22Rv1 (cell line): ENCODE data around the gene GABBR2.

Experiments used
- H3K27ac ChIP-seq: fragments of 450-650 bp; 2 replicates; pipeline ENCODE4 v1.5.1; 2017
- CTCF ChIP-seq: fragments of 450-650 bp; IDR thresholded peaks from 2 replicates; pipeline ENCODE4 v1.5.1; 2017; ENCODE audit warnings: mild to moderate bottlenecking
- ZFX ChIP-seq: fragments of 450-650 bp; IDR thresholded peaks from 2 replicates; pipeline ENCODE4 v1.6.1; 2017; ENCODE audit warnings: antibody characterized with exemption, borderline replicate concordance

GABBR2 gene

DNA sequence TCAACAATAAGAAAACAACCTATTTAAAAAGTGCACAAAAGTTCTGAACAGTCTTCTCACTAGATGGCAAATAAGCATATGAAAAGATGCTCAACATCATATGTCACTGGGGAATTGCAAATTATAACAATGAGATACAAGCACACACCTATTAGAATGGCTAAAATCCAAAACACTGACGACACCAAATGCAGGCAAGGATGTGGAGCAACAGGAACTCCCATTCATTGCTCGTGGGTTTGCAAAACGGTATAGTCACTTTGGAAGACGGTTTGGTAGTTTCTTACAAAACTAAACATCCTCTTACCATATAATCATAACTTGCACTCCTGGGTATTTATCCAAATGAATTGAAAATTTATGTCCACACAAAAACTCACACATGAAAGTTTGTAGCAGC, 352.4 kb downstream of the GABBR2 start:
- no peak for TF ChIP-seq ZFX
- TF ChIP-seq CTCF = no peak
- H3K27ac ChIP-seq = no peak overlapping the region

- TF ChIP-seq ZFX (no peak), CTCF (no peak)
- no peak overlapping the region for H3K27ac ChIP-seq
Observed at GRCh38 chr9:98351370-98351769, 357.4 kb downstream of the GABBR2 start.

DNA sequence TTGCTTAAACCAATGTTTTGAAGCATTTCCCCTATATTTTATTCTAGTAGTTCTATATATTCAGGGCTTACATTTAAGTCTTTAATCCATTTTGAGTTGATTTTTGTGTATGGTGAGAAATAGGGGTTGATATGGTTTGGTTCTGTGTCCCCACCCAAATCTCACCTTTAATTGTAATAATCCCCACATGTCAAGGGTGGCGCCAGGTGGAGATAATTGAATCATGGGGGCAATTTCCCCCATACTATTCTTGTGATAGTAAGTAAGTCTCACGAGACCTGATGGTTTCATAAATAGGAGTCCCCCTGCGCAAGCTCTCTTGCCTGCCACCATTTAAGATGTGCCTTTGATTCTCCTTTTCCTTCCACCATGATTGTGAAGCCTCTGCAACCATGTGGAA, 361.1 kb downstream of the GABBR2 start:
- TF ChIP-seq ZFX = no peak
- TF ChIP-seq CTCF = no peak
- H3K27ac ChIP-seq = no peak overlapping the region

DNA sequence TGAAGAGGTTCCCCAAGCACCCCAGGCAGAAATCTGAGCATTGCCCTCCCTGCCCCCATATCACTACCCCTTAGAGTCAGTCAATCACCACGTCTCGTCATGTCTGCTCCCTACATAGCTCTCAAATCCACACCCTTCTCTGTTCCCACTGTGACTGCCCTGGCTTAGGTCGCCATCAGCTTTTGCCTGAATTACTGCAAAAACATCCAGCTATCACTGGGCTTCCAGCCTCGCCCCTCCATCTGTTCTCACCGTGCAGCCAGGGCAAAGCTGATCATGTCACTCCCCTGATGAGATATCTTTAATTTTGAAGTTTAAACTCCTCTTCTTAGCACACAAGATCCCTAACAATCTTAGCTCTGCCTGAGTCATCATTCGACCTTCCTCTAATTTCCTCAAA, 363.7 kb downstream of the GABBR2 start:
- no peak overlapping the region for H3K27ac ChIP-seq
- TF ChIP-seq CTCF (no peak), ZFX (no peak)

- no peak for TF ChIP-seq ZFX
- no peak for TF ChIP-seq CTCF
- no peak overlapping the region for H3K27ac ChIP-seq
Observed at GRCh38 chr9:98344581-98344980, 364.2 kb downstream of the GABBR2 start.

DNA sequence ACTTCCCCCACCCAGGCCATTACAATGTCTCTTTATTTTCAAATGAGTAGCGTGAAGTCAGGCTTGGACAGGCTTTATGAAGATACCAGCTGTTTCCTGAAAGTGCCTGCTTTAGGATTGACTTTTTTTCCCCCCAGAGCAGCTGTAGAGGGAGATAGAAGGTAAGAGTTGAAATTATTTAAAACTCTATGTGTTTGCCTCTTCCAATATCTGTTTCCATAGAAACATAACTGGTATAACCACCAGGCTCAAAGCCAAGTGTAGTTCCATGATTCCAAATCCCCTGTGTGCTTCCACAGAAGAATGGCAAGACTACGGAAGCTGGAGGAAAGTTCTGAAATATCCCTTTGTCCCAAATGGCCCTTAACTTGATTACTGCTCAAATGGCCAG, 365.9 kb downstream of the GABBR2 start:
- no peak overlapping the region for H3K27ac ChIP-seq

More for the DNA sequence above, 365.9 kb downstream of the GABBR2 start:
- TF ChIP-seq CTCF (no peak), ZFX (no peak)
